GM21423 (cell line): ENCODE measurements around the gene TPGS1.

Source experiments
- ATAC-seq: cut with Tn5 transposase; IDR thresholded peaks from one replicate; pipeline ENCODE4 v1.9.1; 2021; ENCODE audit warnings: mild to moderate bottlenecking, moderate library complexity; ENCODE audit not compliant: unreplicated experiment

Gene TPGS1

GRCh38 chr19:495081-495401 is 12.3 kb upstream of the TPGS1 start:
- ATAC-seq: no peak

DNA sequence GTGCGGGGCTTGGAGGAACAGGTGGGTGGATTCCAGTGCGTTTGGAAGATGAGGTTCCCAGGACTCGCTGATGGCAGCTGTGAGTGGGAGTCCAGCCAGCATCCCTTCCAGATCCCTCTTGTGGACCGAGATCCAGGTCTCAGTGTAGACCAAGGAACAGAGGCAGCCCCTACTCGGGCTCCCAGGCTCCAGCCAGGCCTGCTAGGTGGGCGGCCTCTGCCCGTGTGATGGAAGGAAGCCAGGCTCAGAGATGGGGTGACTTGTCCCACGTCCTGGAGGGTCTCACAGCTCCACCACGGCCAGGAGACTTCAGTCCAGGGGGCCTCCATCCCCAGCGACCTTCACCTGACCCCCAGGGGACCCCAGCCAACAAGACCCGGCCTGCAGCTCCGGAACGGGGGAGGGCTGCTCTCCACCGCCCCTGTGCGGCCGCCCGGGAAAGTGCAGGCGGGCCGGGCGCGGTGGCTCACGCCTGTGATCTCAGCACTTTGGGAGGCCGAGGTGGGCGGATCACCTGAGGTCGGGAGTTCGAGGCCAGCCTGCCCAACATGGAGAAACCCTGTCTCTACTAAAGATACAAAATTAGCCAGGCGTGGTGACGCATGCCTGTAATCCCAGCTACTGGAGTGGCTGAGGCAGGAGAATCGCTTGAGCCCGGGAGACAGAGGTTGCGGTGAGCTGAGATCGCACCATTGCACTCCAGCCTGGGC is 11.7 kb upstream of the TPGS1 start:
- ATAC-seq: no peak

- ATAC-seq: no peak
Observed at GRCh38 chr19:496112-496665, 11.1 kb upstream of the TPGS1 start, which contains the start of gene MADCAM1. MADCAM1 (plus strand) TSS chr19:496486; CDS start chr19:496500, 14 bp downstream.

DNA sequence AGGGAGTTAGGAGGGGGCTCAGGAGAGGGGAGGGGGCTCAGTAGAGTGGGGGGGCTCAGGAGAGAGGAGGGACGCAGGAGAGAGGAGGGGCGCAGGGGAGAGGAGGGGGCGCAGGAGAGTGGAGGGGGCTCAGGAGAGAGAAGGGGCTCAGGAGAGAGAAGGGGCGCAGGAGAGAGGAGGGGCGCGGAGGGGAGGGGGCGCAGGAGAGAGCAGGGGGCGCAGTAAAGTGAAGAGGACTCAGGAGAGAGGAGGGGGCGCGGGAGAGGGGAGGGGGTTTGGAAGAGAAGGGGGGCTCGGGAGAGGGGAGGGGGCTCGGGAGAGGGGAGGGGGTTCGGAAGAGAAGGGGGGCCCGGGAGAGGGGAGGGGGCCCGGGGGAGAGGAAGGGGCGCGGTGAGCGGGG is 10.3 kb upstream of the TPGS1 start:
- ATAC-seq: no peak

- no peak for ATAC-seq
Observed at GRCh38 chr19:497491-497868, 9.8 kb upstream of the TPGS1 start.

DNA sequence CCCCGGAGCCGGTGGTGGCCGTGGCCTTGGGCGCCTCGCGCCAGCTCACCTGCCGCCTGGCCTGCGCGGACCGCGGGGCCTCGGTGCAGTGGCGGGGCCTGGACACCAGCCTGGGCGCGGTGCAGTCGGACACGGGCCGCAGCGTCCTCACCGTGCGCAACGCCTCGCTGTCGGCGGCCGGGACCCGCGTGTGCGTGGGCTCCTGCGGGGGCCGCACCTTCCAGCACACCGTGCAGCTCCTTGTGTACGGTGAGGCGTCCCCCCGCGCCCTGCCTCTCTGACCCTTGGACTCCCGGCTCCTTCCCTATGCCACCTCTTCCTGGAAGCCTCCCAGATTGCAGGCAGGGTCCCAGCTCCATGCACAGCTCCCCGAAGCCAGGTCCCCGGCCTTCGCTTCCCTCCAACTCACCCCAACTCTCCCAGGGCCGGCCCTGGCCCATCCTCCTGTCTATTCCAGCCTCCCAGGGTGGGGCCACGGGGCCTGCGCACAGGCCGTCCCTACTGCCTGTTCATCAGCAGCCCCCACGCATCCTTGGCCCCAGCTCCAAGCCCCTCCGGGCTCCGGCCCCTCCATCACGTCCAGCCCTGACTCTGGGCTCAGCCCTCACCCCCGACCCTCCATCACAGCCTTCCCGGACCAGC is 9.3 kb upstream of the TPGS1 start:
- ATAC-seq: no peak

DNA sequence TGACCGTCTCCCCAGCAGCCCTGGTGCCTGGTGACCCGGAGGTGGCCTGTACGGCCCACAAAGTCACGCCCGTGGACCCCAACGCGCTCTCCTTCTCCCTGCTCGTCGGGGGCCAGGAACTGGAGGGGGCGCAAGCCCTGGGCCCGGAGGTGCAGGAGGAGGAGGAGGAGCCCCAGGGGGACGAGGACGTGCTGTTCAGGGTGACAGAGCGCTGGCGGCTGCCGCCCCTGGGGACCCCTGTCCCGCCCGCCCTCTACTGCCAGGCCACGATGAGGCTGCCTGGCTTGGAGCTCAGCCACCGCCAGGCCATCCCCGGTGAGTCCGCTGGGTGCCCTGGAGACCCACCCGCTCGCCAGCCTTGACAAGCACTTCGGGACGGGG is 8.8 kb upstream of the TPGS1 start:
- ATAC-seq: no peak

- ATAC-seq: no peak
Observed at GRCh38 chr19:498977-499623, 8.2 kb upstream of the TPGS1 start.

DNA sequence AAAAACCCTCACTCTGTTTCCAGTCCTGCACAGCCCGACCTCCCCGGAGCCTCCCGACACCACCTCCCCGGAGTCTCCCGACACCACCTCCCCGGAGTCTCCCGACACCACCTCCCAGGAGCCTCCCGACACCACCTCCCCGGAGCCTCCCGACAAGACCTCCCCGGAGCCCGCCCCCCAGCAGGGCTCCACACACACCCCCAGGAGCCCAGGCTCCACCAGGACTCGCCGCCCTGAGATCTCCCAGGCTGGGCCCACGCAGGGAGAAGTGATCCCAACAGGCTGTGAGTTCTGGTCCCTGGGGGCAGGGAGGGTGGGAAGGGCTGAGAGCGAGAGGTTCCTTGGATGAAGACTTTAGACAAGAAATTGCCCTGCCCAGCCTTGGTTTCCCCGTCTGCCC is 5.7 kb upstream of the TPGS1 start:
- no peak for ATAC-seq

DNA sequence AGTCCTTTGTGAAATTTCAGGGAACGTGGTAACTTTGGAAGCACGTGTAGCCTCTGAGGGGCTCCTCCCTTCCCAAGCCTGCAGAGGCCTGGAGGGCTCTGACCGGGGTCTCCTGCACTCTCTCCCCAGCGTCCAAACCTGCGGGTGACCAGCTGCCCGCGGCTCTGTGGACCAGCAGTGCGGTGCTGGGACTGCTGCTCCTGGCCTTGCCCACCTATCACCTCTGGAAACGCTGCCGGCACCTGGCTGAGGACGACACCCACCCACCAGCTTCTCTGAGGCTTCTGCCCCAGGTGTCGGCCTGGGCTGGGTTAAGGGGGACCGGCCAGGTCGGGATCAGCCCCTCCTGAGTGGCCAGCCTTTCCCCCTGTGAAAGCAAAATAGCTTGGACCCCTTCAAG is 2.7 kb upstream of the TPGS1 start:
- no peak for ATAC-seq

DNA sequence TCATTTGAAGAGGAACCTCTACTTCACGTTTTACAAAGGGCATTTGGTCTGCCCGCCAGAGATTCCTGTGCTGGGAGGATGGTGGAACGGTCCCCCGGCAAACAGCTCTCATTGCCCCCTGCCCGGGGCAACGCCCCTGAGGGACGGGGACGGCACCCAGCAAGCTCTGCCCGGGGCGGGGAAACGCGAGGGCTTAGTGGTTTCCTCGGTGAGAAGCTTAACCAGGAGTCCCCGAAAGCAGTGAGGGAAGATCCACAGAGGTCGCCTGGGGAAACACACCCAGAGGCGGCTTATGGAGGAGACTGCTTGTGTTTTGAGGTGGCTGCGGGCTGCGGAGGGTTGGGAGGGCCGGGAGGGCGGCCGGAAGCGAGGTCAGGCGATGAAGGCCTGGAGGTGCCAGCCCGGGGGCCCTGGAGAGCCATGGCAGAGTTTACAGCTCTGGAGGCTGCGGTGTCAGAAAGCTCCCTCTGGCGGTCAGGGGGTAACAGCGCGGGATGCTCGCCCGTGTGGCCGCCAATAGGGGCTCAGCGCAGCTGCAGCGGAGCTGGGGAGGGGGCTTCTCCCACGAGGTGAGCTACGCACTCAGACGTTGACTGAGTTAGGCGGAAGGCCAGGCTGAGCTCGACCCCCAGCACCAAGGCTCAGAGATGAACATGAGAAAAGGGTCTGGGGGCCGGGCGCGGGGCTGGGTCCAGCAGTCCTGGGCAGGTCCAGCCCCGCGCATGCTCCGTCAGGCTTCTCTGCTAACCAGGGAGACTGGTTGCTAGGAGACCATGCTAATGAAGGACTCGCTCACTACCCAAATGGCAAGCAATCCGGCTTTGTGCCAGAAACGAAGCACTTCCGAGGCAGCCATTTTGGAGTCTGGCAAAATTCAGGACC is 652 bp upstream of the TPGS1 start:
- ATAC-seq: peak; percentile 65

- no peak for ATAC-seq
Observed at GRCh38 chr19:508204-509150, 1.2 kb downstream of the TPGS1 start.

DNA sequence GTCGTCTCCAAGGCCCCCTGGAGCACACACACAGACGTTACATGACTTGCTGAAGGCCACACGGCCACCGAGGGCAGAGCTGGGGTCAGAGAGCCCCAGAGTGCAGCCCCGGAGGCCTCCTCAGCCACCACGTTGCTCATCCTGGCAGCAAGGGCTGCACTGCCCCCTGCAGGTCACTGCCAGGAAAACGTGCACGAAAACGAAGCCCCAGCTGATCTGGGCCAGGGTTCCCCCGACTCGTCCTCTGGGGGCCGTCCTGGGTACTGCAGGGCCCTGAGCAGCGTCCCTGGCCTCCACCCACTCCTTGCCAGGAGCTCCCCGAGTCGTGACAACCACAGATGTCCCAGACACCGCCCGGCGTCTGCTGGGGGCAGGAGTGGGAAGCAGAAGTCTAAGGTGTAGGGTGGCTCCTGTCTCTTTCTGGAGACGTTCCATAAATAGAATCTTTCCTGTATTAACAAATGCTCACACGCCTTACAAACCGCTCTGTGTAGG is 3.4 kb downstream of the TPGS1 start:
- no peak for ATAC-seq

GRCh38 chr19:511101-511851 is 4.0 kb downstream of the TPGS1 start:
- no peak for ATAC-seq

DNA sequence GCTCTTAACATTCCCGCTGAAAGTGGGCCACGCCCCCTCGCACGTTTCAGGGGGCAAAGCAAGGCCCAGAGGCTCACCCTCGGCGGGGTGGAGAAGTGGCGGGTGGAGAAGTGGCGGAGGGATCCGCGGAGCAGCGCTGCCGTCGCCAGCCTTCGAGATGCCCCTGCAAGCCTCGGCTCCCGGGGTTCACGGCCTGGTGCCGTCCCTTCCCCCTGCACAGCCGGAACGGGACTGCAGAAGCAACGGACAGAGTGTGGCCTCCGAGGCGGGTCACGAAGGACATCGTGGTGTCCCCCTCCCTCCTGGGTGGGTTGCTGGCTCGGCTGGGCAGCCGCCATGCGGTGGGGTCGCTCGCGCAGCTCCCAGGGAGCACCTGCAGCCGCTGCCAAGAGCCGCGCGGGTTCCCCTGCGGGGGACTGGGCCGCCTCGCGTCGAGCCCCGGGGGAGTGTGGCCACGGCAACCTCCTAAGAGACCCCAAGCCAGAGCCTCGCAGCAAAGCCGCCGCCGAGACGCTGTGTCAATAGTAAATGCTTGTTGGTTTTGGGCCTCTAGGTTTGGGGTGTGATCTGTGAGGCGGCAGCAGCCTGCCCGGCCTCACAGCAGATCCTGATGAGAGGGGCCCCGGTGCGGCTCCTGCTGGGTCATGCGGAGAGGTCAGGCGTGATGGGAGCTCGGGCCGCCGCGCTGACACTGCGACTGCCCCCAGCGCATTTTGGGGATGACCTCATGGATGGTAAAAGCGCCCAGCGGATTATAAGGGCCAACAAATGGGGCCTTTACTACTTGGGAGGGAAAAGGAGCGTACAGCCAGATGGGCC is 5.5 kb downstream of the TPGS1 start:
- no peak for ATAC-seq

- ATAC-seq: no peak
Observed at GRCh38 chr19:513368-514165, 6.3 kb downstream of the TPGS1 start.

DNA sequence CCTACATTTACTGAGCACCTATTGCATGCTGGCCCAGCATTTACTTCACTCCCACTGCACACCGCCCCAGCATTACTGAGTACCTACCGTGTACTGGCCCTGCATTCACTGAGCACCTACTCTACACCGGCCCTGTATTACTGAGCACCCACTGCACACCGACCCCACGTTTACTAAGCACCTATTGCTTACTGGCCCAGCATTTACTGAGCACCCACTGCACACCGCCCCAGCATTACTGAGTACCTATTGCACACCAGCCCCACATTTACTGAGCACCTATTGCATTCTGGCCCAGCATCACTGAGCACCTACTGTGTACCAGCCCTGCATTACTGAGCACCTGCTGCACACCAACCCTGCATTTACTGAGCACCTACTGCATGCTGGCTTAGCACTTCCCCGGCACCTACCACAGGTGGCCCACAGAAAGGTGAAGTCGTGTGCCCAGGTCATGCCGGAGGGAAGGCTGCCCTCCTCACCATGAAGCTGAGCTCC is 6.9 kb downstream of the TPGS1 start:
- no peak for ATAC-seq
